Eye (tissue), 1 donor: ENCODE data around the gene CASP2.
A peak's percentile ranks its signal among the peaks of the same experiment; 100 is the strongest.
"Not testable (repeated sequence)": the region's sequence is repeated elsewhere in the genome, so short reads cannot be mapped to it uniquely, and the experiment has no call there.

Experiments used
- DNase-seq: peaks from one replicate; pipeline ENCODE4 v3.0.0-alpha.2; 2015

The CASP2 gene

DNA sequence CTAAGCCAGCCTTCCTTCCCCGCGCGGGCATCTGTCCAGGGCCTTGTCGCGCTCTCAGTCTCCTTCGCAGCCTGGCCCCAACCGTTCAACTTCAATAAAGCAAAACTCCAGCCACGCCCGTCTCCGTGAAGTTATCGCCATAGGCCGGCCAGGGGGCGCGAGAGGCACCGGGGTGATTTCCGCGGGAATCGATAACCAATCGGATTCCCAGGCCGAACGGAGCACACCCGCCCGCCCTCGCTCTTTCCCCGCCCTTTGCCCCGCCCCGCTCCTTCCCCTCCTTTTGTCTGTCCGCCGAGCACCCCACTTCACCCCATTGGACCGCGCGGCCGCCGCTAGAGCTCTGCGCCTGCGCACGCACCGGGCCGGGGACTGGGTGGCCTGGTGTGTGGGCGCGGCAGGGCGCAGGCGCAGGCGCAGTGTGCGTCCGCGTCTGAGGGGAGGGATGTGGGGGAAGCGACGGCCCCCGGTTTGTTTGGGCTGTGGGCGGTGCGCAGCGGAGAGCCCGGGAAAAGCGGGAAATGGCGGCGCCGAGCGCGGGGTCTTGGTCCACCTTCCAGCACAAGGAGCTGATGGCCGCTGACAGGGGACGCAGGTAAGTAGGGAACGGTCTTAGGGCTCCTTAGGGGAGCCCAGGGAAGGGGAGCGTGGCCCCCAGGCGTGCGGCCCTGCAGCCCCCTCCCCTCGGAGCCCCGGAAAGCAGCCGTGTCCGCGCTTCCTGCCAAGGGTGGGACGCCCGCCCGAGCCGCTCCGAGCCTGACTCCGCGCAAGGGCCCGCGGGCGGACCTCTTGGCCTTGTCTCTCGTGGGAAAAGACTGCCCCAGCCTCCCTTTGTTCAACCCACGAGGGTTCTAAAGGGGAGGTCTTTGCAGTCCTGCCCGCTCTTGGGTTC lies at the start of gene CASP2:
Gene CASP2 (plus strand): TSS at position 417 of the 892 bp plus-strand sequence. CDS start 105 bp downstream, at position 522.
- peak; percentile 98 for DNase-seq

DNA sequence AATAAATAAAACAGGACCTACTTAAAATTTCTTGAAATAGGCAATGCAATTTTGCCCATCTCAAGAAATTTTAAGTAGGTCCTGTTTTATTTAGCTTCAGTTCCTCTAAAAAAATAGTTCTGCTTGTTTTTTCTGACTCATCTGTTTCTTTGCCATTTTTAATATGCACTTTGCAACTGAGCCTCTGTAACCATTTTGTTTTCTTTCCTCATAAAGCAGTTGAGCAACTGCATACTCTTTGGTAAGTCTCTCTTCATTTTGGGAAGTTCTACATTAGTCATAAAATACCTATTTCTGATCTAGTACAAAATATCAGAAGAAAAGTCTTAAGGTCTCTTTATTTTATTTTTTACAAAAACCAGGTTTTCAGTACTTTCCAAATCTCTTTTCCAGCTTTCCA lies 48.3 kb upstream of the CASP2 start:
- DNase-seq = no peak

GRCh38 chr7:143240291-143241168 lies 47.6 kb upstream of the CASP2 start:
- DNase-seq = peak; percentile 91

- no peak for DNase-seq
Measured at GRCh38 chr7:143242306-143242705, 45.8 kb upstream of the CASP2 start.

DNA sequence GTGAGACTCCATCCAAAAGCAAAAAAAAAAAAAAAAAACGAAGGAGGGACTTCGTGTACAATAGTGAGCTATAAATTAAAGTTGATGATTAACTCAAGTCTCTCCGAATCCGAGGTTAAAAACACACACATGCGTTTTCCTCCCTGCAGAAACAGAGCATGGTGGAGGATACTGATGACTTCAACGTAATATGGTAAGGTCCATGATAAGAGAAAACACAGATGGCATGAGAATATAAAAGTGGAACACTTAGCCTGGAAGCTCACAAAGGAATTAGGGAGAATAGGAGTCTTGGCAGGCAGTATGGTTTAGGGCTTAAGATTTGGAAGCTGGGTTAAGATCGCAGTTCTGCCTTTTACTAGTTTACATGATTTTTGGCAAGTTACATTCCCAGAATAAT lies 45.0 kb upstream of the CASP2 start:
- DNase-seq = no peak

DNA sequence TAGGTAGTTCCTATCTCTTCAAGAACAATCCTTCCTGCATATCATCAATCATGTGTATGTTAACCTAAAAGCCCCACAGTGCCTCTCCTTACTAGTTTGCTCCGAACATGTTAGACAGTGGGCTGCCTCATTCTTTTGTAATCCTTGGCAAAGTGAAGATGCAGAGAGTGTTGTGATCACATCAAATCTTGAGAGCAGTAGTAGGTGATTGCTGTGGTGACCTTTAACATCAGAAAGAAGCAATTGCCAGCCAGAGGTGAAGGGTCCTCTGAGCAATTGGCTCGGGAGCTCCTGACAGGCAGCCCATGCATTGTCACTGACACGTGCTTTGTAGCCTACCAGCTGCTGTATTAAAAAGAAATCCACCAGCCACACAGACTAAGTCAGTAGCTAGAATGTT lies 44.5 kb upstream of the CASP2 start:
- peak; percentile 54 for DNase-seq

DNA sequence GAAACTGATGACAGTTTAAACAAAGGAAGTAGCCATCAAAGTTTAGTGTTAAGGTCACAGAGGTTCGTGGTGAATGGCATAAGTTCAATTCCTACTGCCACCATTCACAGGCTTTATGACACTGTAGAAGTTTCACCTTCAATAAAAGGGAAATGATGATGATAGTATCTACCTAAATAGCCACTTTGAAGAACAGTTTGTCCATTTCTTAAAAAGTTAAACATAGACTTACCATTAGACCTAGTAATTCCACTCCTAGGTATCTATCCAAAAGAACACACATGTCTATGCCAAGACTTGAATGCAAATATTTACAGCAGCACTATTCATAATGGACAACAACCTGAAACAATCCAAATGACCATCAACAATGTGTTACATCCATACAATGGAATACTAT lies 43.8 kb upstream of the CASP2 start:
- no peak for DNase-seq

DNA sequence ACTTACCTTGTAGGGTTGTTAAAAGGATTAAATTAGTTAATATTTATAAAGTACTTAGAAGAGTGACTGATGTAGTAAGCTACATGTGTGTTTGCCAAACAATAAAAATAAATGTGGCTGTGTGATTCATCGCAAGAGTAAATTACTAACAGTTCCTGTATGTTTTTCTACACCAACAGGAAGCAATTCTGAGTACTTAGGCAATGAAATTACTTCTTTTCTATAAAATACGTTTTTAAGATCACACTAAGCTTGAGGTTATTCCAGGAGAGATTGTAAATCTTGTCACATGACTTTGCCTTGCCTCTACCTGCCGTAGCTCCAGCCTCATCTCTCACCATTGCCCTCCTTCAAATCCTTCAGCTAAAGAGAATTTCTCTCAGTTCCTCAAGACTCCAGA lies 43.0 kb upstream of the CASP2 start:
- no peak for DNase-seq

GRCh38 chr7:143247372-143247771 lies 40.8 kb upstream of the CASP2 start:
- no peak for DNase-seq

DNA sequence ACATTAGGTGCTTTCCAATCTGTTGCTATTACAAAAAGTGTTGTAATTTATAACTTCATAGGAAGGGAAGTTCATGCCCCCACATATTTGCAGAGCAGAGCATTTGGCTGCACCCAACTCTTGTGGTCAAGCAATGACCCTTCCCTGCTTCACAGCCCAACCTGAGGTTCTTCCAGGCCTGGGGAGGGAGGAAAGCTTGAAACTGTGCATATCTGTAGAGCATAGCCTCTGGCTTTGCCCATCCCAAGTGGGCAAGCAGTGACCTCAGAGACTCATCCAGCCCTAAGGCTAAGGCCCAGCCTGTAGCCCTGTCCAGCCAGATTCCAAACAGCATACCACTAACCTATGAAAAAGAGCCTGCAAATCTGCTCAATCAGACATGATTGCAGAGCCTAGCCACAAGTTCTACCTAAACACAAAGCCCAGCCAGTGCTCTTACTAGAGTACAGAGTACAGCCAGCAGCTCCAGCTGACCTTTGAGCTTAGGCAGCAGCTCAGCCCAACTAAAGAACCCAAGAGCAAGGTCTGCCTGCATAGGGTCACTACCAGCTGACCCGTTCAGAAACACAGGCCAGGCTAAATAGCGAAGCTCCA lies 39.3 kb upstream of the CASP2 start:
- no peak for DNase-seq

- DNase-seq = no peak
Measured at GRCh38 chr7:143250199-143250598, 38.0 kb upstream of the CASP2 start.

- DNase-seq = no peak
Measured at GRCh38 chr7:143250822-143251221, 37.3 kb upstream of the CASP2 start.

DNA sequence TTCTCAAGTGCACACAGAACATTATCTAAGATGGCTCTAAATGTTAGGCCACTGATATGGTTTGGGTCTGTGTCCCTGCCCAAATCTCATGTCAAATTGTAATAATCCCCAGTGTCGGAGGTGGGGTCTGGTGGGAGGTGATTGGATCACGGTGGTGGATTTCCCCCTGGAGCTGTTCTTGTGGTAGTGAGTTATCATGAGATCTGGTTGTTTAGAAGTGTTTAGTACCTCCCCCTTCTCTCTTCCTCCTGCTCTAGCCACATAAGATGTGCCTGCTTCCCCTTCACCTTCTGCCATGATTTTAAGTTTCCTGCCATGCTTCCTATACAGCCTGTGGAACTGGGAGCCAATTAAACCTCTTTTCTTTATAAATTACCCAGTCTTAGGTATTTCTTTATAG lies 36.1 kb upstream of the CASP2 start:
- DNase-seq = no peak

GRCh38 chr7:143255564-143255963 lies 32.6 kb upstream of the CASP2 start:
- no peak for DNase-seq

DNA sequence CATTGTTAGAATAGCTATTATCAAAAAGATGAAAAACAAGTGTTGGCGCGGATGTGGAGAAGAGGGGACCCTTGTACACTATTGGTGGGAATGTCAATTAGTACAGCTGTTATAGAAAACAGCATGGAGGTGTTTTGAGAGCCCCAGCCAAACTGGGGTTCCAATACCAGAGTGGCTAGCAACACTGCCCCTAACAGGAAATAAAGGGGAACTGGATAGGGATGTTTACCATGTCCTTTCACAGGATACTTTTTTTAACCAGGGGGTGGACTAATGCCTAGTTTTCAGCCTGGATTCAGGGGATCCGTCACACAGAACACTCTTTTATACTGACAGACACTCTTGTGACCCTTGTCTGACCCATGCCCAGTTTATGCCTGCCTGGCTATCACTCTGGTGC lies 31.8 kb upstream of the CASP2 start:
- no peak for DNase-seq

DNA sequence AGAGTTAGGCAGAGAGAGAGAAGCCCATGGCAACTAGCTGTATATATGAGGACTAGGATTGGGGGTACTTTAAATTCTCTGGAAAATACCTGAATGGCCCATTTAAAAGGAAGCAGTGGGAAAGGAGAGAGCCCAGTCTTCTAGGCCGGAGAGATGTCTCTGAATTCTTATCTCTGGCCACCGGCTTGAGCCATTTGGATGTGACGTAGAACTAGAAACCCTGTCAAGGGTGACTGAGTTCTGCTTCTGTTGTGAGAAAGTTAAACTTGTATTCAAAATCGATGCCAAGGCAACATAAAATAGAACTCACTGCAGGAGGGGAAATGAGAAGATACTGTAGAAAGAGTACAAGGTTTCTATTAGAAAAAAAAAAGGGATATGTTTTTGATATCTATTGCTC lies 31.2 kb upstream of the CASP2 start:
- DNase-seq = no peak

DNA sequence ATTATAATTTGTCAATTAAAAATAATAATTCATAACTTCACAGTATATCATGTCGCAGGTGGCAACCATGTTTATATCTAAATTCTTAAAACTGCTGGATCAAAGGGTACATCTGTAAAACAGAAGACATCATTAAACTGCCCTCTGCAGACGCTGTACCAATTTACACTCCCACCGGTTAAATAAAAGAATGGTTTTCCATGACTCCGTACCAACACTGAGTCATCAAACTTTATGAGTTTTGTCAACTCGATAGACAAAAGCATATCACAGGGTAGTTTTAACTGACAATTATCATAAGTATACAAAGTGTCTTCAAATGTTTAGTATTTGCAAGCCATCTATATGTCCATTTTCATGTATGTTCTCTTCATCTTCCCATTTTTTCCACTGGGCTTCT lies 30.6 kb upstream of the CASP2 start:
- no peak for DNase-seq

DNA sequence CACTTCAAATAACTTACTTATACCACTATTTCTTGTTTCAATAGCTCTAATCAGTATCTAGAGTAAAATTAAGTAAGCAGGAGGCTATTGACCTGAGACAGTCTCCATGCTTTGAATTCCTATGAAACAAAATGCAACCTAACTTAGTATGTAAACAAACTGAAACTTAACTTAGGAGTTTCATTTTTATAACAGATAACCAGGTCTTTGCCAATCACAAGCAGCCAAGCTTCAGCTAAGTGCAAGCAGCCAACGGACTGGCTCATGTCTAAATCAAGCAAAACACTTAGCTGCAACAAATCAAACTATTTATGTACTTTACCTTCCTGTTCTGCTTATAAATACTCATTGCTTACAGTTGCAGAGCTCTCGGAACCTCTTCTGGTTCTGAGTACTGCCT lies 29.3 kb upstream of the CASP2 start:
- no peak for DNase-seq

DNA sequence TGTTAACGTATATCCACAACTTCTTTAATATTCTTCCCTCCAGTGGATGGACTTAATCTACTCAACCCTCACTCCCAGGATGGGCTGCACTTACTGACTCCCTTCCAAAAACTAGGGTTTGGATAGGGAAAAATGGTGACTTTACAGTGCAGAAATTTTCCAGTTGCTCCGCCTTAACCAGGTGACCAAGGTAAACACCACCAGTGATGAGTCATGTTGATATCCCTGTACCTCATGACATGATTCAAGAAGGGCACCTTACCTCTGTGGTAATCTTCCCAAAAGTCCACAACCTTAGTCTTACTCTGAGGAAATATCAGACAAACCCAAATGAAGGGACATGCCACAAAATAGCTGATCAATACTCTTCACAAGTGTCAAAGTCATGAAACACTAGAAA lies 28.4 kb upstream of the CASP2 start:
- no peak for DNase-seq

DNA sequence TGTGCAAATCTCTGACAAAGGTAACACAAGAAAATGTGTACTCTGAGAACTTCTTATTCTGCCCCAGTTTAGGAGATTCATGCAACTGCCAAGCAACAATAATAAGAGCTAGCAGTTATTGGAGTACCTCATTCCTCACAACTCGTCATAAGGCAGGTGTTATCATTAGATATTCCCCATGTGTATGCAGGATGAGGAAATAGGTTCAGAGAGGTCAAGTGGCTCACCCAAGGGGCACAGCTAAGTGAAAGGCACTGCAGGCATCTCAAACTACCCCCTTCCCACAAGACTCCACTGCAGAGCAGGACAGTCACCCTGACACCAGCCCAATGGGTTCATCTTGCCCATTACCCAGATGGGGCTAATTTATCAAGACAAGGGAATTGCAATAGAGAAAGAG lies 26.2 kb upstream of the CASP2 start:
- DNase-seq = no peak

GRCh38 chr7:143263266-143264195 lies 24.6 kb upstream of the CASP2 start, which contains the start of gene GSTK1:
Gene GSTK1, plus strand, starts transcription at chr7:143263441. Its CDS starts 73 bp downstream, at chr7:143263514.
- peak; percentile 87 for DNase-seq

- DNase-seq = not testable (repeated sequence)
Measured at GRCh38 chr7:143264196-143264568, 24.0 kb upstream of the CASP2 start.
